Hypothalamus (tissue), 51 donors: Measurements from ENCODE around the gene IGIP.

Experiments
- DNase-seq, 51 donors: peaks; one replicate each; lab custom pipeline; 2025; lab: John Stamatoyannopoulos, UW

IGIP gene

GRCh38 chr5:140159014-140159927, 33.5 kb downstream of the IGIP start:
- DNase-seq = no peak

DNA sequence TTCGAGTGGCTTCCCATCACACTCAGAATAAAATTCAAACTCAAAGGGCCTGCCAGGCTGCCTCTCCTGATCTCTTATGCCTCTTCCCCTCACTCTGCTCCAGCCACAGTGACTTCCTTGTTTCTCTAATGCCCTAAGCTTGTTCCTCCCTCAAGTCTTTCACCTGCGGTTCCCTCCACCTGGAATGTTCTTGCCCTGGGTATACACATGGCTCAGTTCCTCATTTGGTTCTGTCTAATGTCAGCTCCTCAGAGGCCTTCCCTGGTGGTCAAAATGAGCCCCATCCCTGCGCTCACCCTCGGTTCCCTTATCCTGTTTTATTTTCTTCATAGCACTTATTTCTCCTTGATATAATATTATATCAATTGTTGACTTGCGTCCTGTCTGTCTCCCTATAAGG, 36.5 kb downstream of the IGIP start:
- no peak for DNase-seq

GRCh38 chr5:140162781-140163180, 37.0 kb downstream of the IGIP start:
- DNase-seq = no peak

GRCh38 chr5:140165101-140165922, 39.6 kb downstream of the IGIP start:
- no peak for DNase-seq

GRCh38 chr5:140165923-140166270, 40.2 kb downstream of the IGIP start:
- no peak for DNase-seq

DNA sequence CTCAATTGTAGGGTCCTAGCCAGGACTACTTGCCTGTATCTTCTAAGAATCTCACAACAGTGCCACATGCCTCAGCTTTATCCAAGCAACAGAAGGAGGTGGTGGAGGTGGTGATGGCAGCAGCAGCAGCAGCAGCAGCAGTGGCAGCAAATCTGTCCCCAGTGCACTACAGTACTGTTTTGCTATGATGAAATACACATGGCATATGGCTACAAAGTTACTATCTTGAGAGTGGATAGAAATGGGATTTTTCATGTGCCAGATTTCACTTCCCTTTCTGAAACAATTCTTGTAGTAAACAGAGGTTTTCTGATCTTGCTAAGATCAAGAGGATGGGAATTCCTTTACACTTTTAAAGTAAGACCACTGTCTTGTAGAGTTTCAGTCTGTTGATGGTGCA, 41.2 kb downstream of the IGIP start:
- DNase-seq = no peak

- no peak for DNase-seq
Observed at GRCh38 chr5:140168371-140168770, 42.6 kb downstream of the IGIP start.

DNA sequence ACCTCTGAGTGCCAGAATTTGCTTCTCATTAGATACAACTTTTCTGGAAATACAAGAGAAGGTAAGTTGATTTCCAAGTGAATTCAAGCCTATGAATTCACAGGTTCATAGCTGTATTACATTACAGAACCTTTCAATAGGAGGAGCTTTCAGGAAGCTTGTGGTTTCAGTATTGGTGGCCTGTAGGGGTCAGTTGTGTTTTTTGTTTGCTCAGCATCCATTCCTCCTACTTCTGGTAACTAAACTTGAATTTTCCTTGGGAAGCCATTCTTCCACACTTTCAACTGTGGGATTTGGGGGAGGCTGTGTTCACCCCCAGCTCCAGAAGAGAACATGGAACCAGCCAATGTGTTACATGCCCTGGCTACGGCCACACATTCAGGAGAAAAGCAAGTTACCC, 43.7 kb downstream of the IGIP start:
- no peak for DNase-seq

GRCh38 chr5:140172483-140172882, 46.7 kb downstream of the IGIP start:
- DNase-seq = no peak

DNA sequence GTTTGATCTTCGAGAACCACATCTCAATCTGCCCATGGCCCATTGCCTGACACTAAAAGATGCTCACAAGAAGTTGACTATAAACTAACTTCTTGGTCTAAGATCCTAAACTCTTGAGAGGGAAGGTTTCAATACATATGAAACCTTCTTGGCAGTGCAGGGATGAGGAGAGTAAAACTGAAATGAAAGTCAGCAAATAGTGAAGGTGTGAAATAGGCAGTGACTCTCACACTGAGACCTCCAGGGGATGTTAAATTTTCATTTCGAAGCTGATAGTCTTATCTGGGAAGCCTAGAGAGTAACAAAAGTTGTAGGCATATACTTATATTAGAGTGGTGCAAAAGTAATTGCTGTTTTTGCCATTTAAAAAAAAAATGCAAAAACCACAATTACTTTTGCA, 48.3 kb downstream of the IGIP start:
- DNase-seq = no peak

- peak; percentile 46 to 98 (median 89) for DNase-seq
Observed at GRCh38 chr5:140174465-140175366, 49.0 kb downstream of the IGIP start, which contains the start of gene CYSTM1. CYSTM1 (plus strand) TSS chr5:140175188; CDS start chr5:140194466, 19,278 bp downstream.

- peak in 43 of 51 donors; percentile 24 to 75 (median 53) for DNase-seq
Observed at GRCh38 chr5:140175367-140176030, 49.8 kb downstream of the IGIP start.

GRCh38 chr5:140176031-140176387, 50.3 kb downstream of the IGIP start:
- no peak for DNase-seq

DNA sequence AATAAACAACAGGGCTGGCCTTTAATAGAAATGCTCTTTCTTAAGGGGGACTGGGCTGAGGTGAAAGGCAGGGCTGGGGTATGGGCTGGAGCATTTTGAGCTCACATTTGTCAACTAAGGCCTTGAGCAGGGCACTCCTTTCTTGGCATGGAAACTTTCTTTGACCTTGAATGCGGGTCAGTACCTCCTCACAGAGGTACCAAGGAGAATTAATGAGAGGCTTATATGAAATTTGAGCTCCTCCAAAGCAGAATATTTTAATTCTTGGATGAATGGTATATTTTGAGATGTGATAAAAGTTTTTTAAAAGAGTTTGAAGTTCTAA, 52.3 kb downstream of the IGIP start:
- peak in 2 of 51 donors; percentile 5 to 12 for DNase-seq

DNA sequence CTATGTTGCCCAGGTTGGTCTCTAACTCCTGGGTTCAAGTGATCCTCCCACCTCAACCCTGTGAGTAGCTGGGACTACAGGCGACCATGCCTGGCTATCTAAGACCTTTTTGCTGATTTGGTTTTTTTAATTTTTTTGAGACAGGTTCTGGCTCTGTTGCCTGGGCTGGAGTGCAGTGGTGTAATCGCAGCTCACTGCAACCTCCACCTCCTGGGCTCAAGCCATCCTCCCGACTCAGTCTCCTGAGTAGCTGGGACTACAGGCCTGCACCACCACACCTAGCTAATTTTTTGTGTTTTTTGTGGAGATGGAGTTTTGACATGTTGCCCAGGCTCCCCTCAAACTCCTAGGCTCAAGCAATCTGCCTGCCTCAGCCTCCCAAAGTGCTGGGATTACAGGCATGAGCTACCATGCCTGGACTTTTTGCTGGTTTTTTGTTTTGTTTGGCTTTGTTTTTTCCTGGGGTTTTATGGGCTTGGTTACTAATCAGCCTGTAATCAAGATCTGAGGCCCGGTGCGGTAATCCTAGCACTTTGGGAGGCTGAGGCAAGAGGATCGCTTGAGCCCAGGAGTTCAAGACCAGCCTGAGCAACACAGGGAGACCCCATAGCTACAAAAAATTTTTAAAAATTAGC, 52.9 kb downstream of the IGIP start:
- DNase-seq = no peak
